Measurements from ENCODE around the gene KCTD8. TPM values are rescaled to one million over a fixed set of nuclear protein-coding genes. Genes with fewer than 3 reads are reported as not detected.

Gene KCTD8
- total and polyA plus RNA-seq, 8 donors: 0.18 to 21.4 (median 1.2) TPM; not detected in 2

DNA sequence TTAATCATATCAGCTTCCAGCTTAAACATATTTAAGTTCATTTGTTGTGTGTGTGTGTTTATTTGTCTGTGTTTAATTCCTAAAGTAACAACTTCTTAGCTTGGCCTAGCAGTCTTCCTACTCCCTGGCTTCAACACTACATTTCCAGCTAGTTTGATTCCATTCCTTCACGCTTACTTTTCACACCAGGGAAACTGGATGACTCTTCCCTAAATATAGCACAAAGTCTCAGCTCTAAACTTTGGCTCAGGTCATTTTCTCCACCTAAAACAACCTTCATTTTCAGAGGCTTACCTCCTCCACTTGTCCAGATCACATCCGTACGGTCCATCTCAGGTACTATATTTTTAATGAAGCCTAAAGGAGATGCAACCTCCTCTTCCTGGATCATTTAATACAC, 94.4 kb downstream of the KCTD8 start:
- intact Hi-C loops (cut with DNase I; ENCODE audit: low total_unique reads): no loop called here
- Histone ChIP-seq H3K9me3 (no peaks in the 10 kb centered on the region), H3K27me3 (no peaks in the 10 kb centered on the region), H3K4me3 (no peak overlapping the region), H3K36me3 (no peaks in the 10 kb centered on the region), H3K4me1 (no peaks in the 10 kb centered on the region), H3K27ac (no peak overlapping the region)
- TF ChIP-seq EP300 (IDR thresholded peaks at IDR 0.05): no peak
- no peak for TF ChIP-seq POLR2AphosphoS5 (IDR thresholded peaks at IDR 0.05)
- TF ChIP-seq, protein P1, sequence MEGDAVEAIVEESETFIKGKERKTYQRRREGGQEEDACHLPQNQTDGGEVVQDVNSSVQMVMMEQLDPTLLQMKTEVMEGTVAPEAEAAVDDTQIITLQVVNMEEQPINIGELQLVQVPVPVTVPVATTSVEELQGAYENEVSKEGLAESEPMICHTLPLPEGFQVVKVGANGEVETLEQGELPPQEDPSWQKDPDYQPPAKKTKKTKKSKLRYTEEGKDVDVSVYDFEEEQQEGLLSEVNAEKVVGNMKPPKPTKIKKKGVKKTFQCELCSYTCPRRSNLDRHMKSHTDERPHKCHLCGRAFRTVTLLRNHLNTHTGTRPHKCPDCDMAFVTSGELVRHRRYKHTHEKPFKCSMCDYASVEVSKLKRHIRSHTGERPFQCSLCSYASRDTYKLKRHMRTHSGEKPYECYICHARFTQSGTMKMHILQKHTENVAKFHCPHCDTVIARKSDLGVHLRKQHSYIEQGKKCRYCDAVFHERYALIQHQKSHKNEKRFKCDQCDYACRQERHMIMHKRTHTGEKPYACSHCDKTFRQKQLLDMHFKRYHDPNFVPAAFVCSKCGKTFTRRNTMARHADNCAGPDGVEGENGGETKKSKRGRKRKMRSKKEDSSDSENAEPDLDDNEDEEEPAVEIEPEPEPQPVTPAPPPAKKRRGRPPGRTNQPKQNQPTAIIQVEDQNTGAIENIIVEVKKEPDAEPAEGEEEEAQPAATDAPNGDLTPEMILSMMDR (IDR thresholded peaks at IDR 0.05): no peak
- no peak for TF ChIP-seq POLR2A (IDR thresholded peaks at IDR 0.05)
- WGBS, 5 donors: 91 to 96% (median 94%) methylated on average over 3 of the region's 3 CpGs
- DNase-seq: no peak

- DNase-seq: no peak
- Histone ChIP-seq H3K4me1 (no peaks in the 10 kb centered on the region), H3K4me3 (no peak overlapping the region), H3K27me3 (no peaks in the 10 kb centered on the region), H3K9me3 (no peaks in the 10 kb centered on the region), H3K27ac (no peak overlapping the region), H3K36me3 (no peaks in the 10 kb centered on the region)
- intact Hi-C loops (cut with DNase I; ENCODE audit: low total_unique reads): no loop called here
- WGBS, 5 donors: 63 to 67% (median 66%) methylated on average over 3 of the region's 3 CpGs
- TF ChIP-seq POLR2A (IDR thresholded peaks at IDR 0.05): no peak
- TF ChIP-seq, protein P1 (IDR thresholded peaks at IDR 0.05): no peak
- TF ChIP-seq EP300 (IDR thresholded peaks at IDR 0.05): no peak
- no peak for TF ChIP-seq POLR2AphosphoS5 (IDR thresholded peaks at IDR 0.05)
These were observed 97.5 kb downstream of the KCTD8 start for GRCh38 chr4:44351069-44351468.

DNA sequence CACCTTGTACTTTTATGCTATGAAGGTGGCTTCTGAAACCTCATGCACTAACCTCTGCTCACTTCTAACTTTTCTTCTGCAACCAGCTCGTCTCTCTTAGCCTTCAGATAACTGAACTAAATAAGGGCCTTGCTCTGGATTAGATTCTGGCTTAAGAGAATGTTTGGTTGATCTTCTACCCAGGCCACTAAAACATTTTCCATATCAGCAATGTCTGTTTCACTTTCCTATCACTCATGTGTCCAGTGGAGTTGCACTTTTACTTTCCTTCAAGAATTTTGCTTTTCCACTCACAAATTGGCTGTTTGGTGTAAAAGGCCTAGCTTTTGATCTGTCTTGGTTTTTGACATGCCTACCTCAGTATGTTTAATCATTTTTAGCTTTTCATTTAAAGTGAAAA, 105.8 kb downstream of the KCTD8 start:
- no peak overlapping the region for H3K4me3 ChIP-seq
- no peaks in the 10 kb centered on the region for H3K27me3 ChIP-seq
- no peaks in the 10 kb centered on the region for H3K36me3 ChIP-seq
- no peaks in the 10 kb centered on the region for H3K4me1 ChIP-seq
- no peak for DNase-seq
- TF ChIP-seq POLR2AphosphoS5 (IDR thresholded peaks at IDR 0.05) (no peak), EP300 (IDR thresholded peaks at IDR 0.05) (no peak), POLR2A (IDR thresholded peaks at IDR 0.05) (no peak)
- TF ChIP-seq, protein P1 (IDR thresholded peaks at IDR 0.05): no peak
- no peak overlapping the region for H3K27ac ChIP-seq
- 19 to 38% (median 28%) methylated on average over 1 of the region's 1 CpG for WGBS, 5 donors
- intact Hi-C loops (cut with DNase I; ENCODE audit: low total_unique reads): no loop called here
- H3K9me3 ChIP-seq: no peaks in the 10 kb centered on the region

- no peak overlapping the region for H3K27ac ChIP-seq
- no peak overlapping the region for H3K4me3 ChIP-seq
- H3K36me3 ChIP-seq: no peaks in the 10 kb centered on the region
- no peak for TF ChIP-seq POLR2AphosphoS5 (IDR thresholded peaks at IDR 0.05)
- TF ChIP-seq, protein P1 (IDR thresholded peaks at IDR 0.05): no peak
- TF ChIP-seq POLR2A (IDR thresholded peaks at IDR 0.05): no peak
- TF ChIP-seq EP300 (IDR thresholded peaks at IDR 0.05): no peak
- no peaks in the 10 kb centered on the region for H3K27me3 ChIP-seq
- H3K9me3 ChIP-seq: no peaks in the 10 kb centered on the region
- 44 to 57% (median 53%) methylated on average over 2 of the region's 2 CpGs for WGBS, 5 donors
- peak in 1 of 2 donors; percentile 7 for DNase-seq
- intact Hi-C loops (cut with DNase I; ENCODE audit: low total_unique reads): no loop called here
- H3K4me1 ChIP-seq: peaks cover 0 to 12% (median 0%) of the 10 kb centered on the region in 4 donors
These were observed 121.9 kb downstream of the KCTD8 start for GRCh38 chr4:44326741-44327140.

All from stomach (tissue), 9 donors.